Sigmoid colon (tissue), 7 donors: ENCODE measurements around the gene TPBGL. TPM values are rescaled to one million over a fixed set of nuclear protein-coding genes. Genes with fewer than 3 reads are reported as not detected.

Experiments used
- DNase-seq: peaks from one replicate; pipeline ENCODE4 v3.0.0-alpha.2; 2019
- H3K27ac ChIP-seq, 4 donors: fragments of 200-600 bp; sonication (generic); one replicate each; pipeline ENCODE4 v1.5.1; 2016 to 2019; ENCODE audit warnings: mild to moderate bottlenecking in 1 of 4
- H3K27me3 ChIP-seq, 3 donors: fragments of 200-600 bp; sonication (generic); one replicate each; pipeline ENCODE4 v1.5.1; 2019; ENCODE audit warnings: mild to moderate bottlenecking in 1 of 3
- H3K36me3 ChIP-seq, 4 donors: fragments of 200-600 bp; sonication (generic); one replicate each; pipeline ENCODE4 v1.5.1; 2016 to 2019
- H3K4me1 ChIP-seq, 4 donors: fragments of 200-600 bp; sonication (generic); one replicate each; pipeline ENCODE4 v1.5.1; 2017 to 2019
- H3K4me3 ChIP-seq, 4 donors: fragments of 200-600 bp; sonication (generic); one replicate each; pipeline ENCODE4 v1.5.1; 2017 to 2019; ENCODE audit warnings: mild to moderate bottlenecking in 2 of 4, moderate library complexity in 1 of 4
- H3K9me3 ChIP-seq, 4 donors: fragments of 200-600 bp in 3 of 4; sonication (generic) in 3 of 4; one replicate each; pipeline versions ENCODE4 v1.5.1 to v1.6.1; 2013 to 2019
- CTCF ChIP-seq, 4 experiments: fragments of 450-650 bp in 3 of 4; fragments of 200-600 bp in 1 of 4; IDR thresholded peaks; one replicate each; pipeline ENCODE4 v1.5.1; 2016 to 2019; ENCODE audit warnings: antibody characterized with exemption in 4 of 4, mild to moderate bottlenecking in 3 of 4, moderate library complexity in 2 of 4
- EP300 ChIP-seq, 4 donors: sonication (generic); formaldehyde crosslinking; IDR thresholded peaks; one replicate each; pipeline ENCODE4 v1.6.1; 2017; ENCODE audit warnings: antibody characterized with exemption in 4 of 4
- POLR2A ChIP-seq, 2 donors: fragments of 450-650 bp; IDR thresholded peaks; one replicate each; pipeline ENCODE4 v1.6.1; 2016; ENCODE audit warnings: antibody characterized with exemption in 2 of 2, mild to moderate bottlenecking in 2 of 2, moderate library complexity in 2 of 2
- POLR2AphosphoS5 ChIP-seq, 4 donors: sonication (generic); formaldehyde crosslinking; IDR thresholded peaks; one replicate each; pipeline ENCODE4 v1.6.1; 2017; ENCODE audit warnings: antibody characterized with exemption in 4 of 4
- WGBS, 2 donors: extraction: QIAGEN DNeasy Blood & Tissue Kit; methylation state at CpG; one replicate each; pipeline ENCODE4 v1.1.7; 2013; 5-methylcytosine and 5-hydroxymethylcytosine counted together
- intact Hi-C: fragments of 100-400 bp; cut with DNase I; formaldehyde crosslinking; loops from one replicate; pipeline ENCODE4 v1.15.1; 2023
- polyA plus RNA-seq, 3 donors: library from polyadenylated mRNA; stranded (reverse); fragments of 200-250 nt; gene quantifications; one replicate each; pipeline ENCODE4 v1.2.3, GENCODE V29; 2013
- total RNA-seq, 4 donors: library from RNA; depleted of rRNA; stranded (reverse); fragments of >200 nt; gene quantifications; one replicate each; pipeline ENCODE4 v1.1.0, GENCODE V29; 2016
- donor health status: healthy with polysubstance abuse.
- donor health status: Bipolar disorder and iron deficiency.
- donor health status: healthy.

TPBGL gene
- total and polyA plus RNA-seq, 7 donors = 0.28 to 0.68 (median 0.34) TPM; not detected in 3

- H3K27ac ChIP-seq = peak overlapping the region; percentile 38 to 65 (median 54)
- 24 to 30% methylated on average over 9 of the region's 9 CpGs for WGBS, 2 donors
- peaks cover 37 to 91% (median 49%) of the 10 kb centered on the region in 4 donors for H3K36me3 ChIP-seq
These were observed 39.7 kb downstream of the TPBGL start for GRCh38 chr11:75280227-75280701.

GRCh38 chr11:75280770-75281468, 40.3 kb downstream of the TPBGL start:
- H3K27ac ChIP-seq = peak overlapping the region; percentile 38 to 65 (median 54)
- no peak overlapping the region for H3K4me3 ChIP-seq
- TF ChIP-seq CTCF (IDR thresholded peaks at IDR 0.05) (no peak), EP300 (IDR thresholded peaks at IDR 0.05) (no peak), POLR2A (IDR thresholded peaks at IDR 0.05) (no peak), POLR2AphosphoS5 (IDR thresholded peaks at IDR 0.05) (no peak)
- 55 to 82% methylated on average over 15 of the region's 15 CpGs for WGBS, 2 donors
- H3K27me3 ChIP-seq = no peaks in the 10 kb centered on the region
- H3K9me3 ChIP-seq = no peaks in the 10 kb centered on the region
- DNase-seq = peak; percentile 65
- intact Hi-C loops = loop anchor here (1.0 to 10.0 kb wide), 3 partner anchors 46 to 254 kb away; no protein-coding TSS in a partner anchor
- peaks cover 43 to 91% (median 52%) of the 10 kb centered on the region in 4 donors for H3K36me3 ChIP-seq
- H3K4me1 ChIP-seq = peaks cover 0 to 12% (median 7%) of the 10 kb centered on the region in 4 donors

More at GRCh38 chr11:75280227-75280701, 39.7 kb downstream of the TPBGL start:
- H3K4me1 ChIP-seq = peaks cover 0 to 12% (median 7%) of the 10 kb centered on the region in 4 donors
- peak; percentile 89 for DNase-seq
- no peaks in the 10 kb centered on the region for H3K9me3 ChIP-seq
- no peak for TF ChIP-seq POLR2A (IDR thresholded peaks at IDR 0.05)
- TF ChIP-seq CTCF (IDR thresholded peaks at IDR 0.05) = peak; percentile 95 to 98 (median 96)
- TF ChIP-seq EP300 (IDR thresholded peaks at IDR 0.05) = no peak
- TF ChIP-seq POLR2AphosphoS5 (IDR thresholded peaks at IDR 0.05) = peak in 1 of 4 donors; percentile 48
- no peaks in the 10 kb centered on the region for H3K27me3 ChIP-seq
- no peak overlapping the region for H3K4me3 ChIP-seq
- intact Hi-C loops = loop anchor here (1.0 to 10.0 kb wide), 3 partner anchors 47 to 255 kb away; no protein-coding TSS in a partner anchor

GRCh38 chr11:75281469-75282095, 41.0 kb downstream of the TPBGL start:
- peak overlapping the region in 1 of 4 donors; percentile 20 for H3K27ac ChIP-seq
- intact Hi-C loops = loop anchor here (2.0 to 10.0 kb wide), 2 partner anchors 45 to 253 kb away; no protein-coding TSS in a partner anchor

More at GRCh38 chr11:75281469-75282095, 41.0 kb downstream of the TPBGL start:
- Histone ChIP-seq H3K27me3 (no peaks in the 10 kb centered on the region), H3K9me3 (no peaks in the 10 kb centered on the region), H3K4me1 (peaks cover 0 to 12% (median 7%) of the 10 kb centered on the region in 4 donors), H3K36me3 (peaks cover 44 to 88% (median 49%) of the 10 kb centered on the region in 4 donors), H3K4me3 (no peak overlapping the region)
- no peak for TF ChIP-seq EP300 (IDR thresholded peaks at IDR 0.05)
- TF ChIP-seq POLR2A (IDR thresholded peaks at IDR 0.05) = no peak
- TF ChIP-seq CTCF (IDR thresholded peaks at IDR 0.05) = no peak
- TF ChIP-seq POLR2AphosphoS5 (IDR thresholded peaks at IDR 0.05) = no peak
- DNase-seq = peak; percentile 63
- 81 to 89% methylated on average over 10 of the region's 10 CpGs for WGBS, 2 donors
